ENCODE measurements around the gene C16orf74.

- TF ChIP-seq CTCF (IDR thresholded peaks at IDR 0.05) (no peak), POLR2A (IDR thresholded peaks at IDR 0.05) (no peak)
Observed at GRCh38 chr16:85773044-85773443, 22.1 kb upstream of the C16orf74 start.
